ENCODE data around the gene ZNF32. TPM values are rescaled to one million over a fixed set of nuclear protein-coding genes. Genes with fewer than 3 reads are reported as not detected.

ZNF32 gene
- polyA plus RNA-seq, 1 donor from 2014 or later: 162 TPM

DNA sequence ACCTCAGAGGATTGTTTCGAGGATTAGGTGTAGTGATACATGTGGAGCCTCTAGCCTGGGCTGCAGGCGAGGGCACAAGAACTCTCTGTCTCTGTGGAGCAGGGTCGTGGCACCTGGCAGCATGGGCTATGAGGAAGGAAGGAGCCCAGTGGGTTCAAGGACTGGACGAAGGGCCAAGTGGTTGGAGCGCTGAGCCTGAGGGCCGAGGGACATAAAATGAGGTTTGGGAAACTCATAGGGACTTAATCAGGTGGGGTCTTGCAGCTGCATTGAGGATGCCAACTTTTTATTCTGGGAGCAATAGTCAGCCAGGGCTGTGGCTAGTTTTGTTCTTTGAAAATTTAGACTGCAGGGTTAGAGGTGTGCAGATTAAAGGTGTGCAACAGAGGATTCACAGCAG, 33.0 kb upstream of the ZNF32 start:
- Histone ChIP-seq H3K27ac (ENCODE audit: low read length) (no peak overlapping the region), H3K36me3 (ENCODE audit: insufficient read depth, low read length) (no peaks in the 10 kb centered on the region), H3K79me2 (replicated peaks; ENCODE audit: insufficient read depth, low read length) (no peaks in the 10 kb centered on the region), H2AFZ (ENCODE audit: low read depth, low read length) (no peak overlapping the region), H3K9me2 (ENCODE audit: insufficient read depth, low read length) (no peaks in the 10 kb centered on the region), H3K9me3 (ENCODE audit: low read length) (no peaks in the 10 kb centered on the region), H3K9ac (ENCODE audit: low read length) (no peak overlapping the region), H4K20me1 (ENCODE audit: insufficient read depth) (no peaks in the 10 kb centered on the region), H3K4me2 (ENCODE audit: low read length) (no peak overlapping the region), H3K4me3 (ENCODE audit: low read length) (no peak overlapping the region), H3F3A (ENCODE audit: insufficient read depth, low read length, poor library complexity, severe bottlenecking) (no peaks in the 10 kb centered on the region), H3K27me3 (ENCODE audit: insufficient read depth, low read depth, low read length) (no peaks in the 10 kb centered on the region)
- TF ChIP-seq, protein P1, sequence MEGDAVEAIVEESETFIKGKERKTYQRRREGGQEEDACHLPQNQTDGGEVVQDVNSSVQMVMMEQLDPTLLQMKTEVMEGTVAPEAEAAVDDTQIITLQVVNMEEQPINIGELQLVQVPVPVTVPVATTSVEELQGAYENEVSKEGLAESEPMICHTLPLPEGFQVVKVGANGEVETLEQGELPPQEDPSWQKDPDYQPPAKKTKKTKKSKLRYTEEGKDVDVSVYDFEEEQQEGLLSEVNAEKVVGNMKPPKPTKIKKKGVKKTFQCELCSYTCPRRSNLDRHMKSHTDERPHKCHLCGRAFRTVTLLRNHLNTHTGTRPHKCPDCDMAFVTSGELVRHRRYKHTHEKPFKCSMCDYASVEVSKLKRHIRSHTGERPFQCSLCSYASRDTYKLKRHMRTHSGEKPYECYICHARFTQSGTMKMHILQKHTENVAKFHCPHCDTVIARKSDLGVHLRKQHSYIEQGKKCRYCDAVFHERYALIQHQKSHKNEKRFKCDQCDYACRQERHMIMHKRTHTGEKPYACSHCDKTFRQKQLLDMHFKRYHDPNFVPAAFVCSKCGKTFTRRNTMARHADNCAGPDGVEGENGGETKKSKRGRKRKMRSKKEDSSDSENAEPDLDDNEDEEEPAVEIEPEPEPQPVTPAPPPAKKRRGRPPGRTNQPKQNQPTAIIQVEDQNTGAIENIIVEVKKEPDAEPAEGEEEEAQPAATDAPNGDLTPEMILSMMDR (IDR thresholded peaks at IDR 0.05; ENCODE audit: poor library complexity, severe bottlenecking): no peak
- TF ChIP-seq MXI1 (conservative IDR thresholded peaks at IDR 0.05; ENCODE audit: poor library complexity, severe bottlenecking) (no peak), SMC3 (conservative IDR thresholded peaks at IDR 0.05; ENCODE audit: poor library complexity) (no peak), REST (IDR thresholded peaks at IDR 0.05; ENCODE audit: borderline replicate concordance) (no peak), TAF1 (IDR thresholded peaks at IDR 0.05; ENCODE audit: low read depth) (no peak), RAD21 (conservative IDR thresholded peaks at IDR 0.05) (no peak), EP300 (conservative IDR thresholded peaks at IDR 0.05; ENCODE audit: poor library complexity, severe bottlenecking) (no peak), EZH2 (IDR thresholded peaks at IDR 0.05; ENCODE audit: borderline replicate concordance, insufficient read depth, low read length, poor library complexity, severe bottlenecking) (no peak), POLR2AphosphoS5 (IDR thresholded peaks at IDR 0.05) (no peak)

- Histone ChIP-seq H4K20me1 (ENCODE audit: insufficient read depth) (no peaks in the 10 kb centered on the region), H3K4me2 (ENCODE audit: low read length) (no peak overlapping the region), H3K79me2 (replicated peaks; ENCODE audit: insufficient read depth, low read length) (no peaks in the 10 kb centered on the region), H3K36me3 (ENCODE audit: insufficient read depth, low read length) (no peaks in the 10 kb centered on the region), H3K9me2 (ENCODE audit: insufficient read depth, low read length) (no peaks in the 10 kb centered on the region), H2AFZ (ENCODE audit: low read depth, low read length) (no peak overlapping the region), H3K9ac (ENCODE audit: low read length) (no peak overlapping the region), H3K4me3 (ENCODE audit: low read length) (no peak overlapping the region), H3K27ac (ENCODE audit: low read length) (no peak overlapping the region), H3K9me3 (ENCODE audit: low read length) (no peaks in the 10 kb centered on the region), H3K27me3 (ENCODE audit: insufficient read depth, low read depth, low read length) (no peaks in the 10 kb centered on the region), H3F3A (ENCODE audit: insufficient read depth, low read length, poor library complexity, severe bottlenecking) (no peaks in the 10 kb centered on the region)
- TF ChIP-seq TAF1 (IDR thresholded peaks at IDR 0.05; ENCODE audit: low read depth) (no peak), EP300 (conservative IDR thresholded peaks at IDR 0.05; ENCODE audit: poor library complexity, severe bottlenecking) (no peak), RAD21 (conservative IDR thresholded peaks at IDR 0.05) (no peak), MXI1 (conservative IDR thresholded peaks at IDR 0.05; ENCODE audit: poor library complexity, severe bottlenecking) (no peak), REST (IDR thresholded peaks at IDR 0.05; ENCODE audit: borderline replicate concordance) (no peak), SMC3 (conservative IDR thresholded peaks at IDR 0.05; ENCODE audit: poor library complexity) (no peak), POLR2AphosphoS5 (IDR thresholded peaks at IDR 0.05) (no peak), EZH2 (IDR thresholded peaks at IDR 0.05; ENCODE audit: borderline replicate concordance, insufficient read depth, low read length, poor library complexity, severe bottlenecking) (no peak)
- TF ChIP-seq, protein P1 (IDR thresholded peaks at IDR 0.05; ENCODE audit: poor library complexity, severe bottlenecking): no peak
Measured at GRCh38 chr10:43681220-43681619, 32.5 kb upstream of the ZNF32 start.

All from neural cell (in vitro differentiated cells).